Measurements from ENCODE around the gene SLC23A1.

Gene SLC23A1

DNA sequence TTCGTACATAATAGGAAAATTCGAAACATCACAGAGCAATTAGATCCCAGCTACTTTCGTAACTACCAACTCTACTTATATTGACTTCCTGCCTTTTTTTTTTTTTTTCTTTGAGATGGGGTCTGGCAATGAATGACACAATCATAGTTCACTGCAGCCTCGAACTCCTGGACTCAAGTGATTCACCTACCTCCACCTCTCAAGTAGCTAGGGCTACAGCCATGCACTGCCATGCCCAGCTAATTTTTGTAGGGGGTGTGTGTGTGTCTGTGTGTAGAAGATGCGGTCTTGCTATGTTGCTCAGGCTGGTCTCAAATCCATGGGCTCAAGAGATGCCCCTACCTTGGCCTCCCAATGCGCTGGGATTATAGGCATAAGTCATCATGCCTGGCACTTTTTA lies 47.3 kb downstream of the SLC23A1 start:
- no peak overlapping the region for H3K4me2 ChIP-seq (ENCODE audit: low read length)
- no peaks in the 10 kb centered on the region for H3K9me3 ChIP-seq (ENCODE audit: control insufficient read depth, insufficient read depth, low read length)
- no peaks in the 10 kb centered on the region for H3K27me3 ChIP-seq (ENCODE audit: control insufficient read depth, low read length)
- TF ChIP-seq EZH2phosphoT487 (IDR thresholded peaks at IDR 0.05; ENCODE audit: borderline replicate concordance, low read length), result no peak
- TF ChIP-seq, protein P1, sequence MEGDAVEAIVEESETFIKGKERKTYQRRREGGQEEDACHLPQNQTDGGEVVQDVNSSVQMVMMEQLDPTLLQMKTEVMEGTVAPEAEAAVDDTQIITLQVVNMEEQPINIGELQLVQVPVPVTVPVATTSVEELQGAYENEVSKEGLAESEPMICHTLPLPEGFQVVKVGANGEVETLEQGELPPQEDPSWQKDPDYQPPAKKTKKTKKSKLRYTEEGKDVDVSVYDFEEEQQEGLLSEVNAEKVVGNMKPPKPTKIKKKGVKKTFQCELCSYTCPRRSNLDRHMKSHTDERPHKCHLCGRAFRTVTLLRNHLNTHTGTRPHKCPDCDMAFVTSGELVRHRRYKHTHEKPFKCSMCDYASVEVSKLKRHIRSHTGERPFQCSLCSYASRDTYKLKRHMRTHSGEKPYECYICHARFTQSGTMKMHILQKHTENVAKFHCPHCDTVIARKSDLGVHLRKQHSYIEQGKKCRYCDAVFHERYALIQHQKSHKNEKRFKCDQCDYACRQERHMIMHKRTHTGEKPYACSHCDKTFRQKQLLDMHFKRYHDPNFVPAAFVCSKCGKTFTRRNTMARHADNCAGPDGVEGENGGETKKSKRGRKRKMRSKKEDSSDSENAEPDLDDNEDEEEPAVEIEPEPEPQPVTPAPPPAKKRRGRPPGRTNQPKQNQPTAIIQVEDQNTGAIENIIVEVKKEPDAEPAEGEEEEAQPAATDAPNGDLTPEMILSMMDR (IDR thresholded peaks at IDR 0.05; ENCODE audit: low read depth, low read length, poor library complexity, severe bottlenecking), result no peak
- peaks cover 59% of the 10 kb centered on the region for H3F3A ChIP-seq (ENCODE audit: control insufficient read depth, insufficient read depth)
- H3K79me2 ChIP-seq (ENCODE audit: control insufficient read depth, low read length), result no peaks in the 10 kb centered on the region
- peaks cover 16% of the 10 kb centered on the region for H3K4me1 ChIP-seq (ENCODE audit: control insufficient read depth, low read length)
- H4K20me1 ChIP-seq (ENCODE audit: control insufficient read depth, insufficient read depth, low read depth, low read length), result no peaks in the 10 kb centered on the region
- no peak overlapping the region for H3K4me3 ChIP-seq (ENCODE audit: low read length)
- H3K27ac ChIP-seq (ENCODE audit: low read depth, low read length), result no peak overlapping the region
- no peaks in the 10 kb centered on the region for H3K9me2 ChIP-seq (replicated peaks; ENCODE audit: control insufficient read depth, low read length)
- peaks cover 14% of the 10 kb centered on the region for H3K36me3 ChIP-seq (ENCODE audit: control insufficient read depth, low read length)

All from DOHH2 (cell line).